Testis (tissue), 2 donors: ENCODE results near the gene MOB2.

Experiments used
- CTCF ChIP-seq, 3 experiments: fragments of 450-650 bp in 2 of 3; fragments of 200-600 bp in 1 of 3; sonication (generic) in 1 of 3; IDR thresholded peaks; one replicate each; pipeline ENCODE4 v1.5.1; 2016 to 2019; ENCODE audit warnings: antibody characterized with exemption in 3 of 3, mild to moderate bottlenecking in 2 of 3, moderate library complexity in 1 of 3
- POLR2A ChIP-seq: fragments of 450-650 bp; IDR thresholded peaks from one replicate; pipeline ENCODE4 v1.6.1; 2017; ENCODE audit warnings: antibody characterized with exemption, mild to moderate bottlenecking, moderate library complexity

GRCh38 chr11:1444823-1445422, 41.7 kb downstream of the MOB2 start:
- TF ChIP-seq CTCF (IDR thresholded peaks at IDR 0.05) (no peak), POLR2A (no peak)
